H9 (cell line): Measurements from ENCODE around the gene MICAL2. TPM values are rescaled to one million over a fixed set of nuclear protein-coding genes. Genes with fewer than 3 reads are reported as not detected.

Experiments used
- DNase-seq: peaks from one replicate; pipeline ENCODE4 v3.0.0-alpha.2; 2017
- H2AFZ ChIP-seq: one replicate; pipeline ENCODE4 v1.6.1; 2013; ENCODE audit warnings: mild to moderate bottlenecking, low read length, control low read depth, moderate library complexity
- H2AK5ac ChIP-seq: 2 replicates; pipeline ENCODE4 v1.6.1; 2013; ENCODE audit warnings: low read length, control low read depth, mixed read lengths; ENCODE audit not compliant: insufficient read length
- H2BK120ac ChIP-seq: one replicate; pipeline ENCODE4 v1.6.1; 2013; ENCODE audit warnings: low read depth, mild to moderate bottlenecking, low read length, control low read depth, inconsistent platforms; ENCODE audit not compliant: poor library complexity, severe bottlenecking
- H2BK12ac ChIP-seq: 2 replicates; pipeline ENCODE4 v1.6.1; 2013; ENCODE audit warnings: low read length, control low read depth, mixed read lengths, low read depth; ENCODE audit not compliant: insufficient read length
- H2BK15ac ChIP-seq: 2 replicates; pipeline ENCODE4 v1.6.1; 2013; ENCODE audit warnings: low read depth, low read length, control low read depth
- H2BK20ac ChIP-seq: one replicate; pipeline ENCODE4 v1.6.1; 2013; ENCODE audit warnings: low read depth, mild to moderate bottlenecking, low read length, control low read depth, inconsistent platforms; ENCODE audit not compliant: poor library complexity, severe bottlenecking
- H2BK5ac ChIP-seq: 2 replicates; pipeline ENCODE4 v1.6.1; 2013; ENCODE audit warnings: low read length, control low read depth, mixed read lengths; ENCODE audit not compliant: insufficient read length
- H3K14ac ChIP-seq: 2 replicates; pipeline ENCODE4 v1.6.1; 2013; ENCODE audit warnings: low read length, control low read depth; ENCODE audit not compliant: insufficient read depth
- H3K18ac ChIP-seq: 2 replicates; pipeline ENCODE4 v1.6.1; 2013; ENCODE audit warnings: low read depth, mild to moderate bottlenecking, mixed read lengths, low read length, control low read depth; ENCODE audit not compliant: insufficient read length
- H3K23ac ChIP-seq: 2 replicates; pipeline ENCODE4 v1.6.1; 2013; ENCODE audit warnings: low read length, control low read depth, mixed read lengths, low read depth; ENCODE audit not compliant: insufficient read length
- H3K23me2 ChIP-seq: 2 replicates; pipeline ENCODE4 v1.6.1; 2013; ENCODE audit warnings: low read depth, mild to moderate bottlenecking, mixed read lengths, low read length, control low read depth; ENCODE audit not compliant: insufficient read length, poor library complexity, severe bottlenecking
- H3K27ac ChIP-seq: 2 replicates; pipeline ENCODE4 v1.5.1; 2013; ENCODE audit warnings: low read length, control low read depth, mixed read lengths, low read depth; ENCODE audit not compliant: insufficient read length
- H3K27me3 ChIP-seq: 2 replicates; pipeline ENCODE4 v1.6.1; 2013; ENCODE audit warnings: low read length, control low read depth, inconsistent platforms; ENCODE audit not compliant: insufficient read depth
- H3K4ac ChIP-seq: 2 replicates; pipeline ENCODE4 v1.6.1; 2013; ENCODE audit warnings: low read depth, mild to moderate bottlenecking, control low read depth, inconsistent platforms, low read length, moderate library complexity
- H3K4me1 ChIP-seq: 2 replicates; pipeline ENCODE4 v1.6.1; 2013; ENCODE audit warnings: low read length, control low read depth, inconsistent platforms; ENCODE audit not compliant: insufficient read depth
- H3K4me2 ChIP-seq: 2 replicates; pipeline ENCODE4 v1.6.1; 2013; ENCODE audit warnings: low read length, control low read depth, mixed read lengths; ENCODE audit not compliant: insufficient read length, insufficient read depth
- H3K56ac ChIP-seq: 2 replicates; pipeline ENCODE4 v1.6.1; 2013; ENCODE audit warnings: low read depth, mild to moderate bottlenecking, mixed read lengths, low read length, control low read depth; ENCODE audit not compliant: insufficient read length
- H3K79me1 ChIP-seq: 2 replicates; pipeline ENCODE4 v1.6.1; 2013; ENCODE audit warnings: low read depth, mild to moderate bottlenecking, moderate library complexity, low read length, control low read depth, inconsistent platforms; ENCODE audit not compliant: insufficient read depth, poor library complexity, severe bottlenecking
- H3K79me2 ChIP-seq: 2 replicates; pipeline ENCODE4 v1.6.1; 2013; ENCODE audit warnings: low read length, control low read depth, inconsistent platforms; ENCODE audit not compliant: insufficient read depth
- H3K9ac ChIP-seq: 2 replicates; pipeline ENCODE4 v1.6.1; 2013; ENCODE audit warnings: low read length, control low read depth, mixed read lengths; ENCODE audit not compliant: insufficient read length; ENCODE audit errors: extremely low read depth
- H3K9me3 ChIP-seq: one replicate; pipeline ENCODE4 v1.6.1; 2013; ENCODE audit warnings: low read depth, low read length, inconsistent platforms; ENCODE audit not compliant: control insufficient read depth
- H3T11ph ChIP-seq: one replicate; pipeline ENCODE4 v1.6.1; 2013; ENCODE audit warnings: mild to moderate bottlenecking, low read length, control low read depth, inconsistent platforms
- H4K20me1 ChIP-seq: one replicate; pipeline ENCODE4 v1.6.1; 2013; ENCODE audit not compliant: control insufficient read depth, insufficient read length, insufficient read depth
- H4K5ac ChIP-seq: 2 replicates; pipeline ENCODE4 v1.6.1; 2013; ENCODE audit warnings: low read depth, mild to moderate bottlenecking, mixed read lengths, low read length, control low read depth; ENCODE audit not compliant: insufficient read length
- H4K8ac ChIP-seq: replicated peaks from 2 replicates; pipeline ENCODE4 v1.6.1; 2013; ENCODE audit warnings: low read length, control low read depth, mixed read lengths, low read depth; ENCODE audit not compliant: insufficient read length
- H4K91ac ChIP-seq: 2 replicates; pipeline ENCODE4 v1.6.1; 2013; ENCODE audit warnings: low read depth, mild to moderate bottlenecking, moderate library complexity, mixed read lengths, low read length, control low read depth; ENCODE audit not compliant: insufficient read length
- H3K27ac Mint-ChIP-seq, 3 experiments: 2 replicates in 2 of 3; 3 replicates in 1 of 3; pipeline ENCODE4 v1.8.0; 2020 to 2021; ENCODE audit warnings: mixed read lengths in 3 of 3, mild to moderate bottlenecking in 1 of 3, moderate library complexity in 1 of 3
- H3K27me3 Mint-ChIP-seq: 2 replicates; pipeline ENCODE4 v1.8.0; 2021; ENCODE audit warnings: low read depth, mild to moderate bottlenecking, moderate library complexity, mixed read lengths
- H3K36me3 Mint-ChIP-seq, 3 experiments: 2 replicates in 2 of 3; 3 replicates in 1 of 3; pipeline ENCODE4 v1.8.0; 2020 to 2021; ENCODE audit warnings: low read depth in 3 of 3, mixed read lengths in 3 of 3; ENCODE audit not compliant: insufficient read depth in 1 of 3
- H3K4me1 Mint-ChIP-seq, 2 experiments: 2 replicates each; pipeline ENCODE4 v1.8.0; 2020; ENCODE audit warnings: mixed read lengths in 2 of 2
- H3K4me3 Mint-ChIP-seq, 2 experiments: 2 replicates in 1 of 2; 3 replicates in 1 of 2; pipeline ENCODE4 v1.8.0; 2020 to 2021; ENCODE audit warnings: mild to moderate bottlenecking in 2 of 2, mixed read lengths in 2 of 2, moderate library complexity in 1 of 2
- H3K9me3 Mint-ChIP-seq, 2 experiments: 2 replicates in 1 of 2; 3 replicates in 1 of 2; pipeline ENCODE4 v1.8.0; 2020; ENCODE audit warnings: mild to moderate bottlenecking in 2 of 2, mixed read lengths in 2 of 2, moderate library complexity in 1 of 2
- WGBS: extraction: QIAGEN DNeasy Blood & Tissue Kit; methylation state at CpG from one replicate; pipeline ENCODE4 v1.1.7; 2013; ENCODE audit warnings: missing lambda C conversion rate, low lambda C conversion rate, mixed read lengths; ENCODE audit not compliant: insufficient read length; ENCODE audit errors: extremely low coverage; 5-methylcytosine and 5-hydroxymethylcytosine counted together
- total RNA-seq: library from RNA; stranded (reverse); gene quantifications from 2 replicates; pipeline ENCODE4 v1.2.1, GENCODE V29; 2021
- TF ChIP-seq, protein P1 (sequence below): fragments of 200-600 bp; sonication (generic); conservative IDR thresholded peaks from 3 replicates; pipeline ENCODE4 v1.8.0; 2021; ENCODE audit warnings: antibody characterized with exemption, mild to moderate bottlenecking

MICAL2 gene
- total RNA-seq, 1 experiment from 2014 or later = 4.7 TPM

DNA sequence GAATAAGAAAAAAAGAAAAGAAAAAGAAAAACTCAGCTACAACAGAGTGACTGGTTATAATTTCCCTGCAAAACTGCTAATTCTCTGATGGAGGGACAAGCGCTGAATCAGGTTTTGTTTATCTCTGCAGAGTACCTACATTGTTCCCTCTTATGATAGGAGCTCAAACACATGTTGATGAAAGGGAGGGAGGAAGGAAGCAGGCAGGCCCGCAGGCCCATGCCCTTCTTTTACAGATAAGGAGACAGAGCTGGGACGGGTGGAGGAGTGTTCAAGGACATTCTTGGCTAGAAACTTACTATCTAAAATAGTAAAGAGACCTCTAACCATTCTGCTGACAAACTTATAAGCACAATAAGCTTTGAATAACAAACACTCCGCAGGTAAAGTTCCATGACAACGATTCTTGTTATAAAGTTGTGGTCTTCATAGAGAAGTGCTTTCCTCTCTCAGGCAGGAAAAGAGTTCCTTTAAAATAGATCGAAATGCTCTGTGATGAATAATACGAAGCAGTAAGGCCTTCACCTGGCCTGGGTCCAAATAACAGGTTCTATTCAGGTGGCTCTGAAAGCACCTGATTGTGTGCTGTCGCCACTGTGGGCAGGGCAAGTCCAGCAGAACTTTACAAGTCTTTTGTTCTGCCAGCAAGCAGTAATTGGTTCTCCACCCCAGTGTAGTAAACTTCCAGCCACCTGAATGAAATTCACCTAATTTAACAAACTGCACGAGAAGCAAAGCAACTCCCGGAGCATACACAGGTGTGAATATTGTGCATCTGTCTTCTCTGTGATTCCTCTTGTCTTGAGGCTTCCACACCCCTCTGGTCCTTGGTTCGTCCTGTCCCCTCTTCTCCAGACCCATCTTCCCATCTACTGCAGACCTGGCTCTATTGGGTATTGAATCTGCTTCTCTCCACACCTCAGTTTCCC, 15.3 kb upstream of the MICAL2 start:
- Histone ChIP-seq H2BK15ac (no peak overlapping the region), H4K5ac (no peak overlapping the region), H3K27me3 (no peaks in the 10 kb centered on the region), H3K23ac (no peak overlapping the region), H3K79me1 (no peaks in the 10 kb centered on the region), H2AK5ac (no peak overlapping the region), H3K23me2 (no peaks in the 10 kb centered on the region), H2BK20ac (no peak overlapping the region), H3K56ac (no peak overlapping the region), H3T11ph (no peak overlapping the region), H3K9ac (no peak overlapping the region), H4K8ac (no peak overlapping the region), H4K20me1 (no peaks in the 10 kb centered on the region), H2BK12ac (no peak overlapping the region), H3K4me2 (no peak overlapping the region), H2AFZ (no peak overlapping the region), H3K27ac (no peak overlapping the region), H3K18ac (no peak overlapping the region), H3K79me2 (no peaks in the 10 kb centered on the region), H3K4ac (no peak overlapping the region), H3K9me3 (no peaks in the 10 kb centered on the region), H2BK5ac (no peak overlapping the region), H3K4me1 (no peaks in the 10 kb centered on the region), H3K14ac (no peak overlapping the region), H2BK120ac (no peak overlapping the region), H4K91ac (no peak overlapping the region)
- Mint-ChIP-seq H3K27me3 (peaks cover 19% of the 10 kb centered on the region), H3K9me3 (peaks cover 0 to 2% of the 10 kb centered on the region in 2 experiments; a peak in 1 of 5 replicates), H3K4me1 (peaks cover 38 to 41% of the 10 kb centered on the region in 2 experiments), H3K4me3 (no peak overlapping the region), H3K27ac (no peak overlapping the region), H3K36me3 (no peaks in the 10 kb centered on the region)
- no peak for DNase-seq
- WGBS = no CpG with 5 or more reads among the region's 11 CpGs
- TF ChIP-seq, protein P1, sequence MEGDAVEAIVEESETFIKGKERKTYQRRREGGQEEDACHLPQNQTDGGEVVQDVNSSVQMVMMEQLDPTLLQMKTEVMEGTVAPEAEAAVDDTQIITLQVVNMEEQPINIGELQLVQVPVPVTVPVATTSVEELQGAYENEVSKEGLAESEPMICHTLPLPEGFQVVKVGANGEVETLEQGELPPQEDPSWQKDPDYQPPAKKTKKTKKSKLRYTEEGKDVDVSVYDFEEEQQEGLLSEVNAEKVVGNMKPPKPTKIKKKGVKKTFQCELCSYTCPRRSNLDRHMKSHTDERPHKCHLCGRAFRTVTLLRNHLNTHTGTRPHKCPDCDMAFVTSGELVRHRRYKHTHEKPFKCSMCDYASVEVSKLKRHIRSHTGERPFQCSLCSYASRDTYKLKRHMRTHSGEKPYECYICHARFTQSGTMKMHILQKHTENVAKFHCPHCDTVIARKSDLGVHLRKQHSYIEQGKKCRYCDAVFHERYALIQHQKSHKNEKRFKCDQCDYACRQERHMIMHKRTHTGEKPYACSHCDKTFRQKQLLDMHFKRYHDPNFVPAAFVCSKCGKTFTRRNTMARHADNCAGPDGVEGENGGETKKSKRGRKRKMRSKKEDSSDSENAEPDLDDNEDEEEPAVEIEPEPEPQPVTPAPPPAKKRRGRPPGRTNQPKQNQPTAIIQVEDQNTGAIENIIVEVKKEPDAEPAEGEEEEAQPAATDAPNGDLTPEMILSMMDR = no peak
